Esophagus muscularis mucosa (tissue), 4 donors: Measurements from ENCODE around the gene THYN1.

Experiments used
- EP300 ChIP-seq: sonication (generic); formaldehyde crosslinking; IDR thresholded peaks from one replicate; pipeline ENCODE4 v1.6.1; 2017; ENCODE audit warnings: antibody characterized with exemption
- POLR2A ChIP-seq: fragments of 450-650 bp; IDR thresholded peaks from one replicate; pipeline ENCODE4 v1.6.1; 2017; ENCODE audit warnings: antibody characterized with exemption, moderate library complexity, mild to moderate bottlenecking, low read depth
- POLR2AphosphoS5 ChIP-seq, 2 donors: sonication (generic); formaldehyde crosslinking; IDR thresholded peaks; one replicate each; pipeline ENCODE4 v1.6.1; 2017; ENCODE audit warnings: antibody characterized with exemption in 2 of 2
- TF ChIP-seq, protein P1 (sequence below), 3 experiments: fragments of 200-600 bp in 2 of 3; fragments of 450-650 bp in 1 of 3; sonication (generic) in 2 of 3; IDR thresholded peaks; one replicate each; pipeline ENCODE4 v1.5.1; 2017 to 2019; ENCODE audit warnings: antibody characterized with exemption in 3 of 3, mild to moderate bottlenecking in 2 of 3, moderate library complexity in 1 of 3

DNA sequence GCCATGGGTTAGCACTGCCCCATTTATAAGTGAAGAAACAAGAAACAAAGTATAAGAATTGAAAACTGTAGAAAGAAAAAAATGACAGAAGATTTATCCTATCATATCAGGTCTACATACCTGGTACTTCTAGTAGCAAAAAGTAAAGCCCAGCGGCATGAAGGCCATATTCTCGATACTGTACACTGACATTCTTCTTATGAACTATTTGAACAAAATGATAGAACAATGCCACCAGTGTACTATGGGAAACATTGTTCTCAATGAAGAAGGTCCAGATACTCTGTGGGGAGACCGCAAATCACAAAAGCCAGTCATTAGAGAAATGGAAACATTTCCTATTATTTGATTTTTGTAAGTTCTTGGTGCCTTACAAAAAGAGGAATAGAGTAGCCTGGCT lies 36.3 kb downstream of the THYN1 start:
- TF ChIP-seq POLR2AphosphoS5 (IDR thresholded peaks at IDR 0.05) (no peak), POLR2A (no peak), EP300 (no peak)
- TF ChIP-seq, protein P1, sequence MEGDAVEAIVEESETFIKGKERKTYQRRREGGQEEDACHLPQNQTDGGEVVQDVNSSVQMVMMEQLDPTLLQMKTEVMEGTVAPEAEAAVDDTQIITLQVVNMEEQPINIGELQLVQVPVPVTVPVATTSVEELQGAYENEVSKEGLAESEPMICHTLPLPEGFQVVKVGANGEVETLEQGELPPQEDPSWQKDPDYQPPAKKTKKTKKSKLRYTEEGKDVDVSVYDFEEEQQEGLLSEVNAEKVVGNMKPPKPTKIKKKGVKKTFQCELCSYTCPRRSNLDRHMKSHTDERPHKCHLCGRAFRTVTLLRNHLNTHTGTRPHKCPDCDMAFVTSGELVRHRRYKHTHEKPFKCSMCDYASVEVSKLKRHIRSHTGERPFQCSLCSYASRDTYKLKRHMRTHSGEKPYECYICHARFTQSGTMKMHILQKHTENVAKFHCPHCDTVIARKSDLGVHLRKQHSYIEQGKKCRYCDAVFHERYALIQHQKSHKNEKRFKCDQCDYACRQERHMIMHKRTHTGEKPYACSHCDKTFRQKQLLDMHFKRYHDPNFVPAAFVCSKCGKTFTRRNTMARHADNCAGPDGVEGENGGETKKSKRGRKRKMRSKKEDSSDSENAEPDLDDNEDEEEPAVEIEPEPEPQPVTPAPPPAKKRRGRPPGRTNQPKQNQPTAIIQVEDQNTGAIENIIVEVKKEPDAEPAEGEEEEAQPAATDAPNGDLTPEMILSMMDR (IDR thresholded peaks at IDR 0.05), result no peak
